Stimulated activated CD8-positive, alpha-beta memory T cell treated with anti-CD3 and anti-CD28 coated beads, Interleukin-12 subunit alpha, Interleukin-12 subunit beta, amount 100 ng/mL, for 24 hours (primary cell): Measurements from ENCODE around the gene SNCA.

Experiments
- DNase-seq: peaks from one replicate; pipeline ENCODE4 v3.0.0-alpha.2; 2020; ENCODE audit errors: extremely low read depth

Gene SNCA

DNA sequence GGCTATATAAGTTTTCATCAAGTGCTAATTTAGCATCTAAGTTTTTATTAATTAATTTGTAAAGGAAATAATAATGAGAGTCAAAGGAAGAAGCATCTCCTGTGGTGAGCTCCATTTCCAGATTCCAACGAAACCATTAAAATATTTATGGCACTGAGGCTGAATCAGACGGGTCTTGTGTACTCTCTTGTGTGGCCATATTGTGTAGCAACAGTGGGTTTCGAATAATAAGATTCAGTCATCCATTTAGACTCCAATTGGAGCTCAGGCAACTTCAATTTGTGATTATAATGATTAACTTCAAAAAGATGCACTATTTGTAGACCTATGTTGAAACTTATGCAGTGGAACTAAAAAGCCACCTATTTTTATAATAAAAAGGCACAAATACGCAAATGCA is 82.4 kb downstream of the SNCA start:
- DNase-seq, result no peak

GRCh38 chr4:89753601-89754066 is 83.3 kb downstream of the SNCA start:
- DNase-seq, result no peak

GRCh38 chr4:89752932-89753598 is 83.9 kb downstream of the SNCA start:
- no peak for DNase-seq

DNA sequence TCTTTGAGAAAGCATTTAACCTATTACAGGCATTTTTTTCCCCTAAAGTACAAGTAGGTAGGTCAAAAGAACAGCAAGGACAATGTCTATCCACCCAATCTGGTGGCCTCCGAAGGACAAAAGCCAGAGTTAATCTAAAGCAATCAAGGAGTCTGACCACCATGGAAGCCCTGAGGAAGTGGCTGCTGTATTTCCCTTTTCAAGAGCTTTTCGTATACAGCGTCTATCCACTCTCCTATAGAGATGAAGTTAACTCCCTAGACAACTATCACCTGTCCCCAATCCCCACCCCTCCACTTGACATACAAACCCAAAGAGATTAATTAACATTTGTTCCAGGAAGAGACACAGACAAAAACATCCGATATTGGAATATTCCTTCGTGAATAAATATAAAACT is 85.5 kb downstream of the SNCA start:
- no peak for DNase-seq

GRCh38 chr4:89746377-89746776 is 90.6 kb downstream of the SNCA start:
- no peak for DNase-seq

- no peak for DNase-seq
Measured at GRCh38 chr4:89745708-89746107, 91.3 kb downstream of the SNCA start.

DNA sequence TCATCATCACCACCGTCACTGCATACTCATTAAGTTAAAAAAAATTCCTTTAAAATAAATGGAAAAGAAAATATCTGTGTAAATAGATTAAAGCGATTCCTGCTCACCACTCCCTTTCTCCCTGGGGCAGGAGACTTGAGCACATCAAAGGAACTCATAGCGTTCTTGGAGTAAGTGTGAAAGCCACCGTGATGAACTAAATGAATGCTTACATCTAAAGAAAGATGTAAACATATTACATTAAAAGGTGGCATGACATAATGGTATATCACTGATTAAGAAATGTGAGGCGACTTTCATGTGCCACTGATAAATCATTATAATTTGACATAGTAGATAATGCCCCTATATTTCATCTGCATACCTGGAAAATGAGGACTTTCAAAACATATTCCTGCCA is 92.0 kb downstream of the SNCA start:
- no peak for DNase-seq

- DNase-seq, result no peak
Measured at GRCh38 chr4:89741768-89742167, 95.2 kb downstream of the SNCA start.

DNA sequence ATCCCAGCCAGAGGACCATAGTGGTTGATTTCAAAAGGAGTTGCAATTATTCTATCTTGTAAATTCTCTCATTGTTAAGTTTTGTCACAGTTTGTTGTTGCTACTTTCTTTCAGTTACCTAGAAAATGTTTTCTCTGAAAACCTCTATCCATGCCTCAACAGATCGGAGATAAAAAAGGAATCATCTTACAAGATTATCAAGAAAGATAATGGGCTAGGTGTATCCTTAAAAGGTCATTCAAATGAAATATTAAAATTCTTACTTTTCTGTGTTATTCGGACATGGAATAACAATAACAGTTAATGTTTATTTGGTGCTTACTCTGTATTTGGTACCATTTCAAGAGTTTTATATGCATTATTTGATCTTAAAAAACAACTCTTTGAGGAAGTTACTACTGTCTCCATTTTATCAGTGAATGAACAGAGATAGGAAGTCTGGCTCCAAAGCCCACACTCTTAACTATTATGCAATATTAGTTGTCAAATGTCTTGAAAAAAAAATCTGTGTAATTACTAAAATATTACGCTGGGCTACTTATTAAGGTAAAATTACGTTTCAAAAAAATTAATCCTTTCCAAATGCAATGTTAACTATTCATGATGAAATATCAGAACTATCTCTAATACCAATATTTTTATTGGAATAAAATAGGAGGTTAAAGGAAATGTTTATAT is 97.5 kb downstream of the SNCA start:
- no peak for DNase-seq

- no peak for DNase-seq
Measured at GRCh38 chr4:89737888-89738287, 99.1 kb downstream of the SNCA start.

GRCh38 chr4:89733946-89734345 is 103.0 kb downstream of the SNCA start:
- no peak for DNase-seq

DNA sequence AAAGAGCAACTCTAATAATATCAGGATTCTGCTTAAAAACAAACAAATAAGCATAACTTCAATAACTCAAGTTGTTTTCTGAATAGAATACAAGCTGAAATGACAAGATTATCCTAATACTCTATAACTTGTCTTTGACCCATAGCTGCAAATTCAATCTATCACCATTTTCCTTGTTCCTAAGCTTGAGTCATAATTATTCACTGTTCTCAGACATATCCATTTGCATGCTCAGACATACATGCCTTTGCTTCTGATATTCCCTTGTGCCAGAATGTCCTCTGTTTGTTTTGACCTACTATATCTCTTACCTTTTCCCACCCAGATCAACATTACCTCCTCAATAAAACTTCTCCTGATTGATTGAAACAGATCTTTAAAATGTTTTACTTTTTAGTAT is 109.7 kb downstream of the SNCA start:
- DNase-seq, result no peak

DNA sequence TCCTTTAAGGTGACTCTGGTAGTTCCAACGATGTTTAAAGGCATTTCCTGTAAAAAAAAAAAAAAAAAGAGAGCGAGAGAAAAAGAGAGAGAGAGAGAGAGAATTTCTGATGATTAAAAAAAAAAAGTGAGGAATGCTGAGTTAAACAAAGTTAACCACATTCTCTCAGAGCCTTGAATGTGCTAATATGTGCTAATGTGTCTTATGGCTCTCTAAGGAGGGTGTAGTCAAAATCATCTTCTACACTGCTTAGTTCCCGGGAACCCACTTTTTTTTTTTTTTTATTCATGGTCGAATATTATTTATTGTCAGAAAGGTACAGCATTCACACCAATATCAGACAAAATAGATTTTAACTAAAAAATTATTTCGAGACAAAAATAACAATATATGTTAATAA is 111.7 kb downstream of the SNCA start:
- DNase-seq, result no peak

- no peak for DNase-seq
Measured at GRCh38 chr4:89724716-89725115, 112.2 kb downstream of the SNCA start.

DNA sequence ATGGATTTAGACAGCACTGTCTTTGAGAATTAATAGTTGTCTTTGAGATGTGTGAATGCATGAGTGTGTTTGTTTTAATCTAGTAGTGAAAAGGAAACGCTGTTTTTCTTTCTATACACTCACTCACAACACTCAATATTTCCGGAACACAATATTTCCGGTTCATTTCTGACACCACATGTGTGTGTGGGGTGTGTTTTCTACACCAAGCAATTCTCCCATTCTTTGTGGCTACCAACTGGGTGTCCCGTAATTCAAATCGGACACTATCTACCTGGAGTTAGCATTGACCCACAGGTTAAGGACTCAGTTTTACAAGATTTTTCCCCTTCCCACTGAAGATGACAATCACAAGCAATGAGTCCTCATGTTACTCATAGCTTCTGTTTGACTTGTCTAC is 113.9 kb downstream of the SNCA start:
- DNase-seq, result no peak

DNA sequence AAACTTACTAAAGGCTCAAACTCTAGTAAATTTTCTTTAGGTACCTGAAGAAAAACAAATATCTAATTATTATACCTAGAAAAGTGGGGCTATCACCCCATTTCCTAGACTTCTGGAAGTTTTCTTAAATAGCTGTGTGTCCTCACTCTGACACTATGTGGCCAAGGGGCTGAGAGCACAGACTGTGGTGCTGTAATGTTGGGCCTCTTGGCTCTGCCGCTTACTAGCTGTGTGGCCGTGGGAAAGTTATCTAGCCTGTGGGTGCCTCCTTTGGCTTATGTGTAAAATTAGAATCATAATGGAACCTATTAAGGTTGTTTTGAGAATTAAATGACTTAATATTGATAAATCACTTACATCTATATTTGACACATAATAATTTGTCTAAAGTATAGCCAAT is 114.4 kb downstream of the SNCA start:
- no peak for DNase-seq

- DNase-seq, result no peak
Measured at GRCh38 chr4:89720981-89721380, 116.0 kb downstream of the SNCA start.

DNA sequence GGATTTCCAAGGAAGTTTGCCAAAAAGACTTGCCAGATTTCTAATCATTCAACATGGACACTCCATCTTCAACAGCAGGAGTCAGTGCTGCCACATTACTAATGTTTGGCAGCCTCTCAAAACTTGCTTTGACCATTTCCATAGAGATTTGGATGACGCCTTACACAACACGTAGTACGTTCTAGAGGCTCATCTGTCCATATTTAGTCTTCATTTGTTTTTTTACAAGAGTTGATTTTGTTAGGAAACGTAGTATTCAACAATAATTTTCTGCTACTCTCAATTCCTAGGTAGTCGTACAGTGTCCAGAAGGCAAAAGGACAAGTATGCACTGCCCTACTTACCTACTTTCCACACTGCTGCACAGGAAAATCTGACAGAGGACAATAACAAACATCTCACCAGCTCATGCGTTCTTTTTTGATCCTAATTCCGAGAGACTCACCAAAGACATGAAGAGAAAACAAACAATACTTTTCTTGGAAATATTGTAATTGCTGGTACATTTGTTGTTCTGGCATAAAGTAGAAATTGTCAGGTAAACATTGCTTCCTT is 117.3 kb downstream of the SNCA start:
- DNase-seq, result no peak

GRCh38 chr4:89716893-89717292 is 120.1 kb downstream of the SNCA start:
- no peak for DNase-seq

- no peak for DNase-seq
Measured at GRCh38 chr4:89715631-89716030, 121.3 kb downstream of the SNCA start.

GRCh38 chr4:89712827-89713226 is 124.1 kb downstream of the SNCA start:
- no peak for DNase-seq

DNA sequence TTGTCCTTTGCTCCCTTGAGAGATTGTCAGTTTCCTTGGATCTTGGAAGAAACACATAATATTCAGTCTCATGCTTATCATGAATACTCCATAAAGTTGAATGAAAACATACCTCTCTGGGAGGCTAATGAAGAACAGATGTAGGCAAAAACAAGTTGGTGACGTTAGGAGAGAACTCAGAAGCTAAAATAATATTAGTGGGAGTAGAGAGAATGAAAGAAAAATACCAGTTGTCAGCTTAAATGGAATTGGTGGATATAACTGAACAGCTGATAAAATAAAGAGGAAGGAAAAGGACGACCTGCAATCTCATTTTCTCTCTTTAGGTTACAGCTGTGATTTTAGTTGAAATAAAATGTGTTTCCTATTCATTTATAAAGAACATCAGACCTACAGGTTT is 124.8 kb downstream of the SNCA start:
- no peak for DNase-seq

GRCh38 chr4:89708903-89709421 is 128.0 kb downstream of the SNCA start:
- no peak for DNase-seq
